Measurements from ENCODE around the gene DNAJA4. TPM values are rescaled to one million over a fixed set of nuclear protein-coding genes. Genes with fewer than 3 reads are reported as not detected.

Gene DNAJA4
- total and polyA plus RNA-seq, 8 donors = 2.3 to 16.1 (median 5.6) TPM

DNA sequence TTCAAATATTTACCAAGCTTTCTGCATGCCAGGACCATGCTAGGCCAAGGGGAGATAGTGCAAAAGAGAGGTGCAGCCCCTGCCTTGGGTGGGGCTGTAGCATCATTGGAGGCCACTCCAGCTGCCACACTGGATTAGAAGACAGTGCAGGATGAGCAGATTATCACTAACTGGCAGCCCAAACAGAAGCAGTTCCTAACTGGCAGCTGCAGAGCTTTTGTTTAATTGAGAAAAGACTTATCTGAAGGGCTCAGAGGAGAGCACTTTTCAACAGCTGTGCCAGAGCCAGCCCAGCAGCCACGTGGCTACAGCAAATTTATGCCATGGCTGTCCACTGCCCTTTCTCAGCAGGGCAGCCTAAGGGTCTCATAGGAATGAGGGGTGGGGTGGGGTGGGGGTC lies 16.5 kb upstream of the DNAJA4 start:
- DNase-seq = no peak
- 33 to 48% methylated on average over 1 of the region's 1 CpG for WGBS, 2 donors

DNA sequence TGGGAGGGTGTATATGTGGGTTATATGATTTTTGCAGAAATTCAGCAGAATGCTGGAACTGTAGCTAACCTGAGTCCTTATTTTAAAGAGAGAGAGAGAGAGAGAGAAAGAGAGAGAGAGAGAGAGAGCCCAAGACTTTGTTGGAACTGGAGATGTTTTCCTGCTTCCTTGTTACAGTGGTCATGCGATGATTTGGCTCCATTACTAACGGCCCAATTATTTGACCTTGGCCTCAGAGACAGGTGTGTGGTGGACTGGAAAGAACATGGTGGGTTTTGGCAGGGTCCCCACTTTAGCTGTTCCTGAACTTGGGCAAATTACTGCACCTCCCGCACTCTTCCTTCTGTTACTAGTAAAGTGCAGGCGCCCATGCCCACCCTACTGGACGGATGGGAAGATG lies 15.2 kb upstream of the DNAJA4 start:
- DNase-seq = no peak
- H3K27me3 ChIP-seq = no peaks in the 10 kb centered on the region
- no peaks in the 10 kb centered on the region for H3K4me1 ChIP-seq
- FAIRE-seq = no peak
- H3K36me3 ChIP-seq = no peaks in the 10 kb centered on the region
- no peak overlapping the region for H3K4me3 ChIP-seq
- H3K9me3 ChIP-seq = no peaks in the 10 kb centered on the region
- peak in 1 of 4 donors; percentile 20 for ATAC-seq
- no peak overlapping the region for H3K27ac ChIP-seq
- TF ChIP-seq, protein P1, sequence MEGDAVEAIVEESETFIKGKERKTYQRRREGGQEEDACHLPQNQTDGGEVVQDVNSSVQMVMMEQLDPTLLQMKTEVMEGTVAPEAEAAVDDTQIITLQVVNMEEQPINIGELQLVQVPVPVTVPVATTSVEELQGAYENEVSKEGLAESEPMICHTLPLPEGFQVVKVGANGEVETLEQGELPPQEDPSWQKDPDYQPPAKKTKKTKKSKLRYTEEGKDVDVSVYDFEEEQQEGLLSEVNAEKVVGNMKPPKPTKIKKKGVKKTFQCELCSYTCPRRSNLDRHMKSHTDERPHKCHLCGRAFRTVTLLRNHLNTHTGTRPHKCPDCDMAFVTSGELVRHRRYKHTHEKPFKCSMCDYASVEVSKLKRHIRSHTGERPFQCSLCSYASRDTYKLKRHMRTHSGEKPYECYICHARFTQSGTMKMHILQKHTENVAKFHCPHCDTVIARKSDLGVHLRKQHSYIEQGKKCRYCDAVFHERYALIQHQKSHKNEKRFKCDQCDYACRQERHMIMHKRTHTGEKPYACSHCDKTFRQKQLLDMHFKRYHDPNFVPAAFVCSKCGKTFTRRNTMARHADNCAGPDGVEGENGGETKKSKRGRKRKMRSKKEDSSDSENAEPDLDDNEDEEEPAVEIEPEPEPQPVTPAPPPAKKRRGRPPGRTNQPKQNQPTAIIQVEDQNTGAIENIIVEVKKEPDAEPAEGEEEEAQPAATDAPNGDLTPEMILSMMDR (IDR thresholded peaks at IDR 0.05) = no peak
- WGBS, 2 donors = 71 to 72% methylated on average over 5 of the region's 5 CpGs
- intact Hi-C loops (cut with DNase I) = loop anchor here in 1 of 3 donors (10.0 kb wide), 1 partner anchor 284 kb away; no protein-coding TSS in a partner anchor

More for the DNA sequence above, 16.5 kb upstream of the DNAJA4 start:
- TF ChIP-seq, protein P1 (IDR thresholded peaks at IDR 0.05) = no peak
- H3K27ac ChIP-seq = no peak overlapping the region
- ATAC-seq (no peak), FAIRE-seq (no peak)
- no peaks in the 10 kb centered on the region for H3K9me3 ChIP-seq
- no peak overlapping the region for H3K4me3 ChIP-seq
- intact Hi-C loops (cut with DNase I) = loop anchor here in 1 of 3 donors (10.0 kb wide), 1 partner anchor 283 kb away; no protein-coding TSS in a partner anchor
- H3K36me3 ChIP-seq = no peaks in the 10 kb centered on the region
- no peaks in the 10 kb centered on the region for H3K27me3 ChIP-seq
- H3K4me1 ChIP-seq = no peaks in the 10 kb centered on the region

DNA sequence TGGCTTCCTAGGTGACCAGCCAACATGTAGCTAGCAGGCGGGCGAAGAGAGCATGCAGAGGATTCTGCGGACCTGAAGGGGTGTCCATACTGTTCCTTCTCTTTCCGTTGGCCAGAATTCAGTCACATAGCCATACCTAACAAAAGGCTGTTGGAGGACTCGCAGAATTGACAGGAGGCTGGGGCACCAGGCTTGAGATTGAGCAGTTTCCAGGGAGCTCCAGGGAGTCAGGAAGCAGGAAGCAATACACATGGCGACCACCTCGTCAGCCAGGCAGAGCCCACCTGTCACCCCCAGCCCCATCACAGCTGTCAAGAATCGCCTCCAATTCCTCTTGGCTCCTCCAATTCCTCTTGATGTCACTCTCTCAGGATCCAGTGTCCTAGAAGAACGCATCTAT lies 13.2 kb upstream of the DNAJA4 start:
- intact Hi-C loops (cut with DNase I) = no loop called here
- no peak for ATAC-seq

DNA sequence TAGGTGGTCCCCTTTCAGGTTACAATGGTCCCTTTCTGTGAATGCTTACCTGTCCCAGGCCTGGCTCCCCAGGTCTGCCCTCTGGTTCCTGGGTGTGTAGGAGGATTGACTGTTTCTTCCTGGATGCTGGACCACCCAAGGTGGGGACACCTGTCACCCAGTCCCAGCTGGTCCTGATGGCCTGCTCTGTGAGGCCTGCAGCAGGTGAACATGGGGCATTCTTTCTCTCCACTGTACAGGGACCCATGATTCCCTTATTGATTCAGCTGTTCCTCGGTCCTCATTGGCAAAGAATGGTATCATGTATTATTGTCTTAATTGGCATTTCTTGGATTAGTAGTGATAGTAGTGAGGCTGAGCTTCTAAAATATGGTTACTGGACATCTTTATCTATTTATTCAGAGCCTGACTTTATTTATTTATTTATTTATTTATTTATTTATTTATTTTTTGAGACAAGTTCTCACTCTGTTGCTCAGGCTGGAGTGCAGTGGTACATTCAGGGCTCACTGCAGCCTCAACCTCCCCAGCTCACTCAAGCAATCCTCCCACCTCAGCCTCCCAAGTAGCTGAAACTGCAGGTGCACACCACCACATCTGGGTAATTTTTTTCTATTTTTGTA lies 8.8 kb upstream of the DNAJA4 start:
- no peak for DNase-seq
- Histone ChIP-seq H3K36me3 (no peaks in the 10 kb centered on the region), H3K9me3 (no peaks in the 10 kb centered on the region), H3K27me3 (no peaks in the 10 kb centered on the region), H3K4me3 (no peak overlapping the region), H3K27ac (no peak overlapping the region), H3K4me1 (no peaks in the 10 kb centered on the region)
- TF ChIP-seq, protein P1 (IDR thresholded peaks at IDR 0.05) = no peak
- FAIRE-seq = no peak
- no peak for ATAC-seq
- WGBS, 2 donors = 80 to 84% methylated on average over 1 of the region's 1 CpG
- intact Hi-C loops (cut with DNase I) = no loop called here

More for the DNA sequence above, 13.2 kb upstream of the DNAJA4 start:
- H3K36me3 ChIP-seq = no peaks in the 10 kb centered on the region
- FAIRE-seq (no peak), DNase-seq (no peak)
- TF ChIP-seq, protein P1 (IDR thresholded peaks at IDR 0.05) = no peak
- H3K9me3 ChIP-seq = no peaks in the 10 kb centered on the region
- WGBS, 2 donors = 76 to 83% methylated on average over 9 of the region's 9 CpGs
- H3K27ac ChIP-seq = no peak overlapping the region
- no peak overlapping the region for H3K4me3 ChIP-seq
- H3K27me3 ChIP-seq = no peaks in the 10 kb centered on the region
- H3K4me1 ChIP-seq = no peaks in the 10 kb centered on the region

DNA sequence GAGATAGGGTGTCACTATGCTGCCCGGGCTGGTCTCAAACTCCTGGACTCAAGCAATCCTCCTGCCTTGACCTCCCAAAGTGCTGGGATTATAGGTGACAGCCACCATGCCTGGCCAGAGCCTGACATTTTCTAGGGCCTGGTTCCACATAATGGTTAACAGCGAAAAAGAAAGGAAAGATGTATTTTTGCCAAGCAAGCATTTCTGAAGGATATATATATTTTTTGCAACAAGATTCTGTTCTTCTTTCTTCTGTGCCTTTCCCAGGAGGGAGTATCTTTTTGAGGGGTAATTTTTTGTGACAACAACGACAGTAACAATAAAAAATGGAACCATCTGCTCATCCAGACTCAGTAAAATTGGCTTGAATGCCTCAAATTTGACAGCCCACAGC lies 8.3 kb upstream of the DNAJA4 start:
- no peaks in the 10 kb centered on the region for H3K36me3 ChIP-seq
- ATAC-seq = no peak
- no peak overlapping the region for H3K4me3 ChIP-seq
- no peak for FAIRE-seq
- no peak overlapping the region for H3K27ac ChIP-seq
- no peaks in the 10 kb centered on the region for H3K9me3 ChIP-seq
- no peaks in the 10 kb centered on the region for H3K4me1 ChIP-seq
- intact Hi-C loops (cut with DNase I) = no loop called here
- no peak for DNase-seq
- WGBS, 2 donors = 85 to 89% methylated on average over 3 of the region's 3 CpGs
- TF ChIP-seq, protein P1 (IDR thresholded peaks at IDR 0.05) = no peak
- H3K27me3 ChIP-seq = no peaks in the 10 kb centered on the region

All from pancreas (tissue), 10 donors.